GM23338 (cell line): Measurements from ENCODE around the gene COL8A2. TPM values are rescaled to one million over a fixed set of nuclear protein-coding genes. Genes with fewer than 3 reads are reported as not detected.

Experiments used
- ATAC-seq: fragments of 200-7000 bp; cut with Tn5 transposase; 3 replicates; pipeline ENCODE4 v1.9.1; 2020
- DNase-seq: peaks from one replicate; pipeline ENCODE4 v3.0.0-alpha.2; 2015; ENCODE audit warnings: low spot score
- H2AFZ ChIP-seq: fragments of 200-600 bp; sonication (generic); 2 replicates; pipeline ENCODE4 v1.8.0; 2016; ENCODE audit warnings: antibody characterized with exemption, mild to moderate bottlenecking, moderate library complexity
- H3F3A ChIP-seq: fragments of 200-600 bp; sonication (generic); replicated peaks from 2 replicates; pipeline ENCODE4 v1.8.0; 2017; ENCODE audit warnings: antibody characterized with exemption, mixed run types, low read depth
- H3K27ac ChIP-seq: fragments of 200-600 bp; sonication (generic); 2 replicates; pipeline ENCODE4 v1.6.1; 2016; ENCODE audit warnings: low read depth
- H3K27me3 ChIP-seq: fragments of 200-600 bp; sonication (generic); 2 replicates; pipeline ENCODE4 v1.8.0; 2016; ENCODE audit warnings: mild to moderate bottlenecking, mixed run types, moderate library complexity; ENCODE audit not compliant: insufficient read depth
- H3K36me3 ChIP-seq: fragments of 200-600 bp; sonication (generic); 2 replicates; pipeline ENCODE4 v1.8.0; 2016; ENCODE audit warnings: mild to moderate bottlenecking; ENCODE audit not compliant: insufficient read depth
- H3K4me1 ChIP-seq: fragments of 200-600 bp; sonication (generic); 2 replicates; pipeline ENCODE4 v1.8.0; 2016; ENCODE audit warnings: mild to moderate bottlenecking, moderate library complexity; ENCODE audit not compliant: insufficient read depth
- H3K4me2 ChIP-seq: fragments of 200-600 bp; sonication (generic); 2 replicates; pipeline ENCODE4 v1.7.1; 2017; ENCODE audit warnings: mixed run types
- H3K4me3 ChIP-seq: fragments of 200-600 bp; sonication (generic); 2 replicates; pipeline ENCODE4 v1.6.1; 2016; ENCODE audit warnings: mixed run types
- H3K79me2 ChIP-seq: fragments of 200-600 bp; sonication (generic); replicated peaks from 2 replicates; pipeline ENCODE4 v1.8.0; 2017; ENCODE audit warnings: mild to moderate bottlenecking; ENCODE audit not compliant: insufficient read depth
- H3K9me2 ChIP-seq: fragments of 200-600 bp; sonication (generic); 2 replicates; pipeline ENCODE4 v1.8.0; 2017; ENCODE audit not compliant: insufficient read depth
- H4K20me1 ChIP-seq: fragments of 200-600 bp; sonication (generic); replicated peaks from 2 replicates; pipeline ENCODE4 v1.8.0; 2017; ENCODE audit warnings: mild to moderate bottlenecking; ENCODE audit not compliant: insufficient read depth
- H3K27ac Mint-ChIP-seq: 2 replicates; pipeline ENCODE4 v1.8.0; 2020; ENCODE audit warnings: inconsistent platforms, mild to moderate bottlenecking, moderate library complexity, mixed read lengths
- H3K27me3 Mint-ChIP-seq: 3 replicates; pipeline ENCODE4 v1.8.0; 2022; ENCODE audit warnings: low read depth, mild to moderate bottlenecking, moderate library complexity, mixed read lengths, inconsistent platforms; ENCODE audit not compliant: insufficient read depth, poor library complexity
- H3K36me3 Mint-ChIP-seq: 3 replicates; pipeline ENCODE4 v1.8.0; 2021; ENCODE audit warnings: low read depth, mild to moderate bottlenecking, inconsistent platforms, moderate library complexity, mixed read lengths
- H3K4me1 Mint-ChIP-seq: 3 replicates; pipeline ENCODE4 v1.8.0; 2020; ENCODE audit warnings: mild to moderate bottlenecking, inconsistent platforms, mixed read lengths
- H3K4me3 Mint-ChIP-seq: 3 replicates; pipeline ENCODE4 v1.8.0; 2021; ENCODE audit warnings: moderate library complexity, mild to moderate bottlenecking, inconsistent platforms, mixed read lengths
- H3K9me3 Mint-ChIP-seq: 3 replicates; pipeline ENCODE4 v1.8.0; 2020; ENCODE audit warnings: moderate library complexity, mild to moderate bottlenecking, inconsistent platforms, mixed read lengths
- CREB1 ChIP-seq: fragments of 250-450 bp; sonication (Bioruptor Pico); IDR thresholded peaks from 2 replicates; pipeline ENCODE4 v1.5.0; 2020; ENCODE audit warnings: low read depth, mild to moderate bottlenecking, moderate library complexity
- CTCF ChIP-seq, 2 experiments: fragments of 200-600 bp in 1 of 2; sonication (generic) in 1 of 2; conservative IDR thresholded peaks; 2 replicates each; pipeline versions ENCODE4 v1.5.1 to v1.6.1; 2016 to 2017; ENCODE audit warnings: antibody characterized with exemption in 2 of 2, low read depth in 2 of 2, mild to moderate bottlenecking in 2 of 2, moderate library complexity in 1 of 2
- ETS1 ChIP-seq: IDR thresholded peaks from 2 replicates; pipeline ENCODE4 v1.6.1; 2016; ENCODE audit warnings: antibody characterized with exemption
- EZH2 ChIP-seq: fragments of 200-600 bp; sonication (generic); IDR thresholded peaks from one replicate; pipeline ENCODE4 v1.8.0; 2017; ENCODE audit warnings: antibody characterized with exemption, mild to moderate bottlenecking, low read depth; ENCODE audit not compliant: unreplicated experiment
- EZH2phosphoT487 ChIP-seq: fragments of 200-600 bp; sonication (generic); IDR thresholded peaks from one replicate; pipeline ENCODE4 v1.8.1; 2018; ENCODE audit warnings: antibody characterized with exemption; ENCODE audit not compliant: unreplicated experiment
- POLR2AphosphoS5 ChIP-seq: IDR thresholded peaks from 2 replicates; pipeline ENCODE4 v1.6.1; 2016; ENCODE audit warnings: antibody characterized with exemption, low read depth
- STAT1 ChIP-seq: IDR thresholded peaks from one replicate; pipeline ENCODE4 v1.6.1; 2016; ENCODE audit warnings: antibody characterized with exemption; ENCODE audit not compliant: unreplicated experiment
- polyA plus RNA-seq: library from polyadenylated mRNA; unstranded; fragments of >200 nt; fragmentation: Nextera tagmentation; extraction: Ambion mirVana; gene quantifications from 2 replicates; pipeline ENCODE4 v1.2.1, GENCODE V29; 2016
- total RNA-seq: library from RNA; depleted of rRNA; stranded (reverse); fragments of >200 nt; shearing (Covaris generic); gene quantifications from 2 replicates; pipeline ENCODE4 v1.2.3, GENCODE V29; 2014

Gene COL8A2
- total and polyA plus RNA-seq, 2 experiments from 2014 or later: 0.95 to 4.9 TPM

GRCh38 chr1:36128126-36128904 is 3.3 kb upstream of the COL8A2 start (continued):
- TF ChIP-seq EZH2phosphoT487: no peak

GRCh38 chr1:36126797-36127500 is 1.9 kb upstream of the COL8A2 start:
- peaks cover 6% of the 10 kb centered on the region; the same call in 1 of the 2 replicates for H3K4me1 ChIP-seq
- no peak overlapping the region for H3K4me2 ChIP-seq
- no peaks in the 10 kb centered on the region for H3K9me3 Mint-ChIP-seq
- H3K4me1 Mint-ChIP-seq: peaks cover 10% of the 10 kb centered on the region
- no peaks in the 10 kb centered on the region for H4K20me1 ChIP-seq
- no peak overlapping the region for H3K27ac Mint-ChIP-seq
- H3K36me3 ChIP-seq: no peaks in the 10 kb centered on the region
- no peak overlapping the region for H2AFZ ChIP-seq
- H3K4me3 Mint-ChIP-seq: no peak overlapping the region
- H3K27ac ChIP-seq: no peak overlapping the region
- H3K27me3 ChIP-seq: peaks cover 41% of the 10 kb centered on the region
- no peaks in the 10 kb centered on the region for H3F3A ChIP-seq
- peaks cover 51% of the 10 kb centered on the region for H3K27me3 Mint-ChIP-seq
- ATAC-seq (no peak), DNase-seq (no peak)
- no peaks in the 10 kb centered on the region for H3K79me2 ChIP-seq
- TF ChIP-seq CTCF (conservative IDR thresholded peaks at IDR 0.05; ENCODE audit: low read depth in 2 of 2) (no peak), EZH2 (no peak), ETS1 (no peak), POLR2AphosphoS5 (no peak)
- no peaks in the 10 kb centered on the region for H3K9me2 ChIP-seq
- H3K4me3 ChIP-seq: no peak overlapping the region
- H3K36me3 Mint-ChIP-seq: no peaks in the 10 kb centered on the region

GRCh38 chr1:36126005-36126716 is 1.1 kb upstream of the COL8A2 start:
- Histone ChIP-seq H3K4me3 (peak overlapping the region; percentile 59), H3K27ac (no peak overlapping the region), H3K36me3 (no peaks in the 10 kb centered on the region), H2AFZ (peak overlapping the region; percentile 94), H3K79me2 (no peaks in the 10 kb centered on the region), H3K9me2 (no peaks in the 10 kb centered on the region), H4K20me1 (no peaks in the 10 kb centered on the region), H3F3A (no peaks in the 10 kb centered on the region), H3K4me1 (peaks cover 6% of the 10 kb centered on the region; the same call in 1 of the 2 replicates), H3K4me2 (peak overlapping the region; percentile 76), H3K27me3 (peaks cover 41% of the 10 kb centered on the region)
- peaks cover 10% of the 10 kb centered on the region for H3K4me1 Mint-ChIP-seq
- ATAC-seq (no peak; the same call in 1 of the 3 replicates), DNase-seq (peak; percentile 18)
- no peaks in the 10 kb centered on the region for H3K9me3 Mint-ChIP-seq
- no peak overlapping the region for H3K27ac Mint-ChIP-seq
- TF ChIP-seq CREB1 (CRISPR knock-in tag) (no peak), STAT1 (no peak)
- H3K27me3 Mint-ChIP-seq: peaks cover 51% of the 10 kb centered on the region
- H3K4me3 Mint-ChIP-seq: peak overlapping the region; percentile 67
- no peaks in the 10 kb centered on the region for H3K36me3 Mint-ChIP-seq
